SK-N-SH (cell line): Measurements from ENCODE around the gene B3GALT5. TPM values are rescaled to one million over a fixed set of nuclear protein-coding genes. Genes with fewer than 3 reads are reported as not detected.

Experiments used
- CTCF ChIA-PET: fragments of 300-600, 350-600 bp; formaldehyde crosslinking; extraction: SDS; loops from one replicate; lab custom pipeline; 2021; lab: Yijun Ruan, JAX
- POLR2A ChIA-PET: fragments of 350-600 bp; sonication (Branson Sonifier 250); formaldehyde crosslinking; extraction: SDS; loops from one replicate; lab custom pipeline; 2020; ENCODE audit warnings: antibody characterized with exemption, inconsistent platforms; lab: Yijun Ruan, JAX
- DNase-seq: peaks from one replicate; pipeline ENCODE4 v3.0.0; 2012
- H2AFZ ChIP-seq: fragments of 200-600 bp; sonication (generic); 2 replicates; pipeline ENCODE4 v1.8.1; 2016; ENCODE audit warnings: antibody characterized with exemption, mild to moderate bottlenecking, low read depth
- H3F3A ChIP-seq: fragments of 200-600 bp; sonication (generic); replicated peaks from 2 replicates; pipeline ENCODE3; 2016; ENCODE audit warnings: antibody characterized with exemption, mild to moderate bottlenecking; ENCODE audit not compliant: insufficient read depth
- H3K27ac ChIP-seq, 2 experiments: fragments of 200-500 bp in 1 of 2; fragments of 200-600 bp in 1 of 2; sonication (Bioruptor generic) in 1 of 2; sonication (generic), shearing (Covaris generic) in 1 of 2; 2 replicates each; pipeline versions ENCODE4 v1.5.1 to v1.6.1; 2014 to 2016; ENCODE audit warnings: low read depth in 2 of 2, inconsistent platforms in 1 of 2, low read length in 1 of 2, mild to moderate bottlenecking in 1 of 2, mixed read lengths in 1 of 2
- H3K27me3 ChIP-seq: fragments of 200-600 bp; sonication (generic), shearing (Covaris generic); 2 replicates; pipeline ENCODE4 v1.6.1; 2016; ENCODE audit warnings: mixed run types; ENCODE audit not compliant: insufficient read depth
- H3K36me3 ChIP-seq, 2 experiments: fragments of 200-500 bp in 1 of 2; fragments of 200-600 bp in 1 of 2; sonication (Bioruptor generic) in 1 of 2; sonication (generic) in 1 of 2; replicated peaks in 1 of 2; 2 replicates each; pipeline versions ENCODE3 to v1.5.1; 2014 to 2016; ENCODE audit warnings: low read length in 1 of 2, mild to moderate bottlenecking in 1 of 2; ENCODE audit not compliant: insufficient read depth in 2 of 2, control insufficient read depth in 1 of 2
- H3K4me1 ChIP-seq, 2 experiments: fragments of 200-500 bp in 1 of 2; fragments of 200-600 bp in 1 of 2; sonication (Bioruptor generic) in 1 of 2; sonication (generic), shearing (Covaris generic) in 1 of 2; 2 replicates each; pipeline versions ENCODE4 v1.5.1 to v1.6.1; 2014 to 2016; ENCODE audit warnings: low read depth in 1 of 2, low read length in 1 of 2, mixed run types in 1 of 2; ENCODE audit not compliant: insufficient read depth in 2 of 2, control insufficient read depth in 1 of 2
- H3K4me2 ChIP-seq: fragments of 200-600 bp; sonication (generic), shearing (Covaris generic); 2 replicates; pipeline ENCODE4 v1.6.1; 2017; ENCODE audit warnings: mixed run types
- H3K4me3 ChIP-seq, 2 experiments: fragments of 200-500 bp in 1 of 2; fragments of 200-600 bp in 1 of 2; sonication (Bioruptor generic) in 1 of 2; sonication (generic), shearing (Covaris generic) in 1 of 2; 2 replicates each; pipeline versions ENCODE4 v1.5.1 to v1.8.1; 2014 to 2016; ENCODE audit warnings: low read depth in 2 of 2, inconsistent platforms in 1 of 2, low read length in 1 of 2, mild to moderate bottlenecking in 1 of 2, mixed read lengths in 1 of 2, moderate library complexity in 1 of 2
- H3K79me2 ChIP-seq: fragments of 200-600 bp; sonication (generic); 2 replicates; pipeline ENCODE4 v1.8.1; 2017; ENCODE audit warnings: mild to moderate bottlenecking; ENCODE audit not compliant: insufficient read depth
- H3K9ac ChIP-seq: fragments of 200-600 bp; sonication (generic); 2 replicates; pipeline ENCODE4 v1.6.1; 2017; ENCODE audit warnings: mixed run types
- H3K9me2 ChIP-seq: fragments of 200-600 bp; sonication (generic); 2 replicates; pipeline ENCODE4 v1.6.1; 2017; ENCODE audit warnings: mixed run types
- H3K9me3 ChIP-seq: fragments of 200-600 bp; sonication (generic); 2 replicates; pipeline ENCODE4 v1.6.1; 2017; ENCODE audit warnings: mixed run types, mild to moderate bottlenecking, moderate library complexity
- H4K20me1 ChIP-seq: fragments of 200-600 bp; sonication (generic); 2 replicates; pipeline ENCODE4 v1.6.1; 2017; ENCODE audit warnings: mild to moderate bottlenecking, mixed run types; ENCODE audit not compliant: insufficient read depth
- CHD2 ChIP-seq: fragments of 150-350 bp; IDR thresholded peaks from 2 replicates; pipeline ENCODE4 v1.6.1; 2018; ENCODE audit warnings: low read length; ENCODE audit not compliant: partially characterized antibody
- CTCF ChIP-seq: fragments of 200-600 bp; sonication (generic); IDR thresholded peaks from 2 replicates; pipeline ENCODE4 v1.6.1; 2017; ENCODE audit warnings: antibody characterized with exemption, mild to moderate bottlenecking, moderate library complexity
- EP300 ChIP-seq, 2 experiments: IDR thresholded peaks; 2 replicates each; pipeline versions ENCODE4 v1.4.0 to v1.6.1; 2012; ENCODE audit warnings: borderline replicate concordance in 1 of 2, low read depth in 1 of 2, low read length in 1 of 2
- FOXM1 ChIP-seq: IDR thresholded peaks from 2 replicates; pipeline ENCODE4 v1.4.0; 2012; ENCODE audit warnings: low read depth, mild to moderate bottlenecking
- GABPA ChIP-seq: IDR thresholded peaks from 2 replicates; pipeline ENCODE4 v1.4.0; 2012; ENCODE audit warnings: low read depth, mild to moderate bottlenecking
- GATA2 ChIP-seq: sonication (generic); formaldehyde crosslinking; IDR thresholded peaks from 2 replicates; pipeline ENCODE4 v1.5.0; 2020; ENCODE audit warnings: mild to moderate bottlenecking, missing genetic modification reagents
- JUND ChIP-seq: IDR thresholded peaks from 2 replicates; pipeline ENCODE4 v1.4.0; 2012
- MXI1 ChIP-seq: IDR thresholded peaks from 2 replicates; pipeline ENCODE4 v1.6.1; 2012; ENCODE audit warnings: mild to moderate bottlenecking, low read depth, low read length, improper control_type of control experiment
- NFIC ChIP-seq: IDR thresholded peaks from 2 replicates; pipeline ENCODE4 v1.4.0; 2012; ENCODE audit warnings: borderline replicate concordance
- NRF1 ChIP-seq: IDR thresholded peaks from 2 replicates; pipeline ENCODE4 v1.6.1; 2012; ENCODE audit warnings: low read depth, mild to moderate bottlenecking, low read length
- PBX3 ChIP-seq: IDR thresholded peaks from 2 replicates; pipeline ENCODE4; 2012
- RAD21 ChIP-seq: IDR thresholded peaks from 2 replicates; pipeline ENCODE4 v1.6.1; 2012; ENCODE audit warnings: mild to moderate bottlenecking, low read length
- RCOR1 ChIP-seq: fragments of 150-350 bp; IDR thresholded peaks from 2 replicates; pipeline ENCODE4 v1.6.1; 2017; ENCODE audit warnings: antibody characterized with exemption, low read length
- RFX5 ChIP-seq: IDR thresholded peaks from 2 replicates; pipeline ENCODE4 v1.6.1; 2012; ENCODE audit warnings: mild to moderate bottlenecking, improper control_type of control experiment, low read length
- TAF1 ChIP-seq: IDR thresholded peaks from 2 replicates; pipeline ENCODE4 v1.6.1; 2012; ENCODE audit warnings: low read depth, mild to moderate bottlenecking, low read length, moderate library complexity, borderline replicate concordance
- TCF12 ChIP-seq: IDR thresholded peaks from 2 replicates; pipeline ENCODE4 v1.4.0; 2012
- TEAD4 ChIP-seq: IDR thresholded peaks from 2 replicates; pipeline ENCODE4 v1.4.0; 2012; ENCODE audit warnings: mild to moderate bottlenecking, borderline replicate concordance; ENCODE audit not compliant: insufficient read depth
- USF2 ChIP-seq: fragments of 150-350 bp; IDR thresholded peaks from 2 replicates; pipeline ENCODE4 v1.6.1; 2017; ENCODE audit warnings: antibody characterized with exemption, low read length, low read depth, borderline replicate concordance
- WGBS: methylation state at CpG from one replicate; pipeline ENCODE4 v1.1.6; 2017; ENCODE audit warnings: low lambda C conversion rate; 5-methylcytosine and 5-hydroxymethylcytosine counted together
- polyA plus RNA-seq, 3 experiments: library from polyadenylated mRNA; depleted of rRNA; stranded (reverse); fragments of >200 nt; gene quantifications; 2 replicates each; pipeline ENCODE4 v1.2.3, GENCODE V29; 2012

Gene B3GALT5
- polyA plus RNA-seq, 1 of the 3 experiments (the other 2 are of a cell fraction): 0.35 TPM

GRCh38 chr21:39673736-39674135 lies 61.0 kb downstream of the B3GALT5 start:
- no peaks in the 10 kb centered on the region for H3K79me2 ChIP-seq
- WGBS: 82% methylated on average over 11 of the region's 11 CpGs
- no peak overlapping the region for H3K4me3 ChIP-seq
- no peaks in the 10 kb centered on the region for H3K36me3 ChIP-seq
- no peak for DNase-seq
- no peaks in the 10 kb centered on the region for H3K9me2 ChIP-seq
- POLR2A ChIA-PET: no interaction called here
- H3K4me2 ChIP-seq: no peak overlapping the region
- H4K20me1 ChIP-seq: no peaks in the 10 kb centered on the region
- peaks cover 0 to 57% of the 10 kb centered on the region in 2 experiments; a peak in 2 of 4 replicates for H3K4me1 ChIP-seq
- no peaks in the 10 kb centered on the region for H3K27me3 ChIP-seq
- H3K9ac ChIP-seq: no peak overlapping the region
- CTCF ChIA-PET: no interaction called here
- H3K27ac ChIP-seq: no peak overlapping the region; a peak in 1 of 4 replicates
- H2AFZ ChIP-seq: no peak overlapping the region
- TF ChIP-seq PBX3 (no peak), CTCF (no peak), TAF1 (no peak), RFX5 (no peak), GABPA (no peak), USF2 (no peak), TCF12 (no peak), NFIC (no peak), FOXM1 (no peak), JUND (no peak), CHD2 (no peak), RAD21 (no peak), MXI1 (no peak), GATA2 (CRISPR knock-in tag) (no peak), TEAD4 (no peak), EP300 (IDR thresholded peaks at IDR 0.05; ENCODE audit: borderline replicate concordance in 1 of 2, low read depth in 1 of 2, low read length in 1 of 2) (no peak), NRF1 (no peak), RCOR1 (no peak)
- peaks cover 6% of the 10 kb centered on the region for H3F3A ChIP-seq
- H3K9me3 ChIP-seq: no peaks in the 10 kb centered on the region
